Measurements from ENCODE around the gene ANKRD13B. TPM values are rescaled to one million over a fixed set of nuclear protein-coding genes. Genes with fewer than 3 reads are reported as not detected.

The ANKRD13B gene
- total RNA-seq, 1 donor from 2014 or later: 27.5 TPM

- H3K36me3 Mint-ChIP-seq (ENCODE audit: insufficient read depth): no peaks in the 10 kb centered on the region
- peak; percentile 57 for DNase-seq (ENCODE audit: low spot score, unreplicated experiment)
- no peaks in the 10 kb centered on the region for H3K9me3 Mint-ChIP-seq (ENCODE audit: low read depth)
- peaks cover 81% of the 10 kb centered on the region for H3K27me3 Mint-ChIP-seq
- H3K4me1 Mint-ChIP-seq (ENCODE audit: low read depth): peaks cover 5% of the 10 kb centered on the region
- no peak overlapping the region for H3K27ac Mint-ChIP-seq
- H3K4me3 Mint-ChIP-seq (ENCODE audit: low read depth): no peak overlapping the region
- TF ChIP-seq, protein P1, sequence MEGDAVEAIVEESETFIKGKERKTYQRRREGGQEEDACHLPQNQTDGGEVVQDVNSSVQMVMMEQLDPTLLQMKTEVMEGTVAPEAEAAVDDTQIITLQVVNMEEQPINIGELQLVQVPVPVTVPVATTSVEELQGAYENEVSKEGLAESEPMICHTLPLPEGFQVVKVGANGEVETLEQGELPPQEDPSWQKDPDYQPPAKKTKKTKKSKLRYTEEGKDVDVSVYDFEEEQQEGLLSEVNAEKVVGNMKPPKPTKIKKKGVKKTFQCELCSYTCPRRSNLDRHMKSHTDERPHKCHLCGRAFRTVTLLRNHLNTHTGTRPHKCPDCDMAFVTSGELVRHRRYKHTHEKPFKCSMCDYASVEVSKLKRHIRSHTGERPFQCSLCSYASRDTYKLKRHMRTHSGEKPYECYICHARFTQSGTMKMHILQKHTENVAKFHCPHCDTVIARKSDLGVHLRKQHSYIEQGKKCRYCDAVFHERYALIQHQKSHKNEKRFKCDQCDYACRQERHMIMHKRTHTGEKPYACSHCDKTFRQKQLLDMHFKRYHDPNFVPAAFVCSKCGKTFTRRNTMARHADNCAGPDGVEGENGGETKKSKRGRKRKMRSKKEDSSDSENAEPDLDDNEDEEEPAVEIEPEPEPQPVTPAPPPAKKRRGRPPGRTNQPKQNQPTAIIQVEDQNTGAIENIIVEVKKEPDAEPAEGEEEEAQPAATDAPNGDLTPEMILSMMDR (IDR thresholded peaks at IDR 0.05; ENCODE audit: unreplicated experiment): peak; percentile 64
Measured at GRCh38 chr17:29617125-29617480, 24.2 kb downstream of the ANKRD13B start.

DNA sequence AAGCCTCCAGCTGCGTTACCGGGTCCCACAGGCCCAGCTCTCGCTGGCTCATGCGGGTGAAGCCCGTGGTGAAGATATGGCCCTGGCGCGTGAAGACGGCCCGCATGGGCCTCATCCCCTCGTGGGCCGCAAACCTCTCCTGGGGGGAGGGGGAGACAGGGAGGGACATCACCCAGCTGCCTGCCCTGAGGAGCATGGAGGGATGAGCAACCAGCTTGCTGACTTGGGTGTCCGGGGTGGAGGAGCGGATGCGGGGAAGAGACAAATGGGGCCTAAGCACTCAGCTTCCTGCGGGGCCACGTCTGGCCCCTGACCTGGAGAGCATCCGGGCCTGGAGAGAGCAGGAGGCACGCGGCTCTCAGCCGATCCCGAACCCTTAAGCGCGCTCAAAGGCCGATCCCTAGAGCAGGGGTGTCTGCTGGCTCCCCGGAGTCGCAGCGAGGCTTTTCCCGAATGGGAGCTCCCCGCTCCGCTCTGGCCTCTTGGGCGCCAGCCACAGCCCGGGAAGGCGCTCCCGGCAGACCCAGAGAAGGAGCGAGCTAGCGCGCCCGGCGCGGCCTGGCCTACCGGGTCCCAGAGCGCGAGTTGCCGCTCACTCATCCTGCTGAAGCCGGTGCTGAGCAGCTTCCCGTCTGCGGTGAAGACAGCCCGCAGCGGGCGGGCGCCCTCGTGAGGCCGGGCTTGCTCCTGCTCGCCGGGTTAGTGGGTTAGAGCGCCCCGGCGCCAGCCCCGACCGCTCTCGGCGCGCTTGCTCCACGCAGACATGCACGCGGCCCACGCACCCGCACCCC is 24.7 kb downstream of the ANKRD13B start:
- TF ChIP-seq, protein P1 (IDR thresholded peaks at IDR 0.05; ENCODE audit: unreplicated experiment): peak; percentile 60
- peaks cover 83% of the 10 kb centered on the region for H3K27me3 Mint-ChIP-seq
- peaks cover 5% of the 10 kb centered on the region for H3K4me1 Mint-ChIP-seq (ENCODE audit: low read depth)
- no peaks in the 10 kb centered on the region for H3K9me3 Mint-ChIP-seq (ENCODE audit: low read depth)
- H3K4me3 Mint-ChIP-seq (ENCODE audit: low read depth): no peak overlapping the region
- no peak for DNase-seq (ENCODE audit: low spot score, unreplicated experiment)
- H3K27ac Mint-ChIP-seq: no peak overlapping the region
- no peaks in the 10 kb centered on the region for H3K36me3 Mint-ChIP-seq (ENCODE audit: insufficient read depth)

GRCh38 chr17:29618272-29619065 is 25.5 kb downstream of the ANKRD13B start:
- no peak for DNase-seq (ENCODE audit: low spot score, unreplicated experiment)
- no peaks in the 10 kb centered on the region for H3K9me3 Mint-ChIP-seq (ENCODE audit: low read depth)
- no peaks in the 10 kb centered on the region for H3K36me3 Mint-ChIP-seq (ENCODE audit: insufficient read depth)
- peaks cover 91% of the 10 kb centered on the region for H3K27me3 Mint-ChIP-seq
- TF ChIP-seq, protein P1 (IDR thresholded peaks at IDR 0.05; ENCODE audit: unreplicated experiment): no peak
- H3K27ac Mint-ChIP-seq: no peak overlapping the region
- H3K4me3 Mint-ChIP-seq (ENCODE audit: low read depth): no peak overlapping the region
- peaks cover 5% of the 10 kb centered on the region for H3K4me1 Mint-ChIP-seq (ENCODE audit: low read depth)

DNA sequence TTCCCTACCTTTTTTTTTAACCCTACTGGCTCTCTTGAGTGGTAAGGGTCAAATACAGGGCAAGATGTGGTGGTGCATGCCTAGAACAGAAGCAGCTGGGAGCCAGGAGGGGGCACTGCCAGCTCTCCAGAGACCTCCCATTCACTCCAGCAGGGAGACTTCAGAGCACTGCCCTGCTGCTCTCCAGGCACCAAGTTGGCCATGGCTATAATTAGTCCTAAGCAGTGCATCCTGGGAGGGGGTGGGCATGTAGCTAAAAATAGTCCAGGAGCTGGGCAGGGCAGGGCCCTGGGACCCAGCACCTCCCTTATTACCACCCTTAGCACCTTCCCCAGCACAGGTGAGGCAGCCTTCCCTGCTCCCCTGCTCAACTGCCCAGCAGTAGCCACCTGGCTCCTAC is 26.3 kb downstream of the ANKRD13B start:
- Mint-ChIP-seq H3K4me3 (ENCODE audit: low read depth) (no peak overlapping the region), H3K36me3 (ENCODE audit: insufficient read depth) (no peaks in the 10 kb centered on the region), H3K27me3 (peaks cover 92% of the 10 kb centered on the region), H3K27ac (no peak overlapping the region), H3K4me1 (ENCODE audit: low read depth) (peaks cover 5% of the 10 kb centered on the region), H3K9me3 (ENCODE audit: low read depth) (no peaks in the 10 kb centered on the region)
- TF ChIP-seq, protein P1 (IDR thresholded peaks at IDR 0.05; ENCODE audit: unreplicated experiment): no peak
- DNase-seq (ENCODE audit: low spot score, unreplicated experiment): no peak

DNA sequence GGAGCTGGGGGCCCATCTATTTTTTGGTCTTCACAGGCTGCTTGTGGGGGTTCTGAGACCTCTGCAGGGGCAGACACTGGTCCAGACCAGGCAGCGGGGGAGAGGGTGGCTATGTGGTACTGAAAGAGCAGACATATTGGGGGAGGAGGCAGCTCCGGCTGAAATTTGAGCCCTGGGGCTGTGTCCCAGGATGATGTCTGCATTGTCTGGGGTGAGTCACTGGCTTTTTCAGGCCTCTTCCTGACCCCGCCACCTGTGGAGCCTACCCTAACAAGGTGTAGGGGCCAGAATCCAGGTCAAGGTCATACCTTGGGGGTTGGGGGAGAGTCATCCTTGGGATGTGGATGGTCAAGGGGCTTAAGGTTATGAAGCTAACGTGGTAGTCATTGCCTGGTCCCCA is 27.3 kb downstream of the ANKRD13B start:
- Mint-ChIP-seq H3K27me3 (peaks cover 90% of the 10 kb centered on the region), H3K4me3 (ENCODE audit: low read depth) (no peak overlapping the region), H3K4me1 (ENCODE audit: low read depth) (peaks cover 5% of the 10 kb centered on the region), H3K27ac (no peak overlapping the region), H3K9me3 (ENCODE audit: low read depth) (no peaks in the 10 kb centered on the region), H3K36me3 (ENCODE audit: insufficient read depth) (no peaks in the 10 kb centered on the region)
- DNase-seq (ENCODE audit: low spot score, unreplicated experiment): no peak
- TF ChIP-seq, protein P1 (IDR thresholded peaks at IDR 0.05; ENCODE audit: unreplicated experiment): no peak

All from progenitor cell of endocrine pancreas (in vitro differentiated cells).